ENCODE results near the gene ZSWIM1. TPM values are rescaled to one million over a fixed set of nuclear protein-coding genes. Genes with fewer than 3 reads are reported as not detected.

The ZSWIM1 gene
- total and polyA plus RNA-seq, 10 of the 15 experiments (the other 5 are each of a cell fraction or from before 2014, with no cell fraction given) = 2.4 to 16.0 (median 9.8) TPM

GRCh38 chr20:45917790-45918141 is 36.7 kb downstream of the ZSWIM1 start:
- Histone ChIP-seq H3K4me1 (ENCODE audit: control insufficient read depth, insufficient read depth, low read length) (no peaks in the 10 kb centered on the region), H3K9me3 (replicated peaks; ENCODE audit: control insufficient read depth, insufficient read depth, low read length) (no peaks in the 10 kb centered on the region), H3K36me3 (ENCODE audit: control insufficient read depth in 2 of 2, insufficient read depth in 2 of 2, low read length in 1 of 2) (no peaks in the 10 kb centered on the region), H3K79me2 (ENCODE audit: control insufficient read depth, insufficient read depth, low read length) (no peaks in the 10 kb centered on the region), H3K27ac (ENCODE audit: control insufficient read depth, insufficient read depth) (no peak overlapping the region), H3K27me3 (replicated peaks in 1 of 2; ENCODE audit: control insufficient read depth in 2 of 2, insufficient read depth in 2 of 2, low read length in 1 of 2) (no peaks in the 10 kb centered on the region), H3K4me3 (no peak overlapping the region), H3K4me2 (ENCODE audit: control insufficient read depth, insufficient read depth) (no peak overlapping the region), H3K9ac (ENCODE audit: control insufficient read depth, insufficient read depth, low read length) (no peak overlapping the region), H4K20me1 (ENCODE audit: control insufficient read depth, insufficient read depth) (no peaks in the 10 kb centered on the region), H2AFZ (ENCODE audit: control insufficient read depth, low read depth, low read length) (no peak overlapping the region)
- in situ Hi-C loops (cut with MboI) (no loop called here), intact Hi-C loops (cut with micrococcal nuclease; ENCODE audit: unreplicated experiment) (no loop called here)
- ChIA-PET POLR2A (interaction anchor here (1.1 kb wide), 1 partner anchor 17 kb away, joined by 8 read pairs; the partner anchor contains the start of gene PCIF1), SMC1A (ENCODE audit: uncharacterized antibody, unreplicated experiment) (no interaction called here), RAD21 (ENCODE audit: unreplicated experiment) (no interaction called here), CTCF (interaction anchor here (1.3 to 1.4 kb wide), 2 partner anchors 8 to 55 kb away, joined by 3 read pairs; partner anchors contain the start of gene ZNF335)
- no peak for FAIRE-seq
- TF ChIP-seq, protein P1, sequence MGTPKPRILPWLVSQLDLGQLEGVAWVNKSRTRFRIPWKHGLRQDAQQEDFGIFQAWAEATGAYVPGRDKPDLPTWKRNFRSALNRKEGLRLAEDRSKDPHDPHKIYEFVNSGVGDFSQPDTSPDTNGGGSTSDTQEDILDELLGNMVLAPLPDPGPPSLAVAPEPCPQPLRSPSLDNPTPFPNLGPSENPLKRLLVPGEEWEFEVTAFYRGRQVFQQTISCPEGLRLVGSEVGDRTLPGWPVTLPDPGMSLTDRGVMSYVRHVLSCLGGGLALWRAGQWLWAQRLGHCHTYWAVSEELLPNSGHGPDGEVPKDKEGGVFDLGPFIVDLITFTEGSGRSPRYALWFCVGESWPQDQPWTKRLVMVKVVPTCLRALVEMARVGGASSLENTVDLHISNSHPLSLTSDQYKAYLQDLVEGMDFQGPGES (IDR thresholded peaks at IDR 0.05) = no peak
- DNase-seq (ENCODE audit: low read depth, low spot score) = no peak
- ATAC-seq = no peak
- 42% methylated on average over 5 of the region's 5 CpGs for WGBS (ENCODE audit: insufficient coverage, insufficient replicate concordance, low lambda C conversion rate, missing lambda C conversion rate)
- no TSS peak for BruUV-seq (replicated peaks)

GRCh38 chr20:45918182-45918737 is 37.2 kb downstream of the ZSWIM1 start:
- BruUV-seq (replicated peaks) = no TSS peak
- no peak for ATAC-seq
- TF ChIP-seq SMARCA5 (IDR thresholded peaks at IDR 0.05) = no peak
- TF ChIP-seq PBX3 (IDR thresholded peaks at IDR 0.05; ENCODE audit: insufficient replicate concordance, low read depth, low read length) = no peak
- TF ChIP-seq PML (IDR thresholded peaks at IDR 0.05; ENCODE audit: low read length) = no peak
- no peak for TF ChIP-seq KLF5 (IDR thresholded peaks at IDR 0.05; ENCODE audit: partially characterized antibody)
- TF ChIP-seq, protein P2, sequence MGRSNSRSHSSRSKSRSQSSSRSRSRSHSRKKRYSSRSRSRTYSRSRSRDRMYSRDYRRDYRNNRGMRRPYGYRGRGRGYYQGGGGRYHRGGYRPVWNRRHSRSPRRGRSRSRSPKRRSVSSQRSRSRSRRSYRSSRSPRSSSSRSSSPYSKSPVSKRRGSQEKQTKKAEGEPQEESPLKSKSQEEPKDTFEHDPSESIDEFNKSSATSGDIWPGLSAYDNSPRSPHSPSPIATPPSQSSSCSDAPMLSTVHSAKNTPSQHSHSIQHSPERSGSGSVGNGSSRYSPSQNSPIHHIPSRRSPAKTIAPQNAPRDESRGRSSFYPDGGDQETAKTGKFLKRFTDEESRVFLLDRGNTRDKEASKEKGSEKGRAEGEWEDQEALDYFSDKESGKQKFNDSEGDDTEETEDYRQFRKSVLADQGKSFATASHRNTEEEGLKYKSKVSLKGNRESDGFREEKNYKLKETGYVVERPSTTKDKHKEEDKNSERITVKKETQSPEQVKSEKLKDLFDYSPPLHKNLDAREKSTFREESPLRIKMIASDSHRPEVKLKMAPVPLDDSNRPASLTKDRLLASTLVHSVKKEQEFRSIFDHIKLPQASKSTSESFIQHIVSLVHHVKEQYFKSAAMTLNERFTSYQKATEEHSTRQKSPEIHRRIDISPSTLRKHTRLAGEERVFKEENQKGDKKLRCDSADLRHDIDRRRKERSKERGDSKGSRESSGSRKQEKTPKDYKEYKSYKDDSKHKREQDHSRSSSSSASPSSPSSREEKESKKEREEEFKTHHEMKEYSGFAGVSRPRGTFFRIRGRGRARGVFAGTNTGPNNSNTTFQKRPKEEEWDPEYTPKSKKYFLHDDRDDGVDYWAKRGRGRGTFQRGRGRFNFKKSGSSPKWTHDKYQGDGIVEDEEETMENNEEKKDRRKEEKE (IDR thresholded peaks at IDR 0.05) = no peak
- TF ChIP-seq ZNF217 (IDR thresholded peaks at IDR 0.05) = no peak
- TF ChIP-seq POLR2A (IDR thresholded peaks at IDR 0.05; ENCODE audit: low read depth, low read length) = no peak
- TF ChIP-seq POLR2AphosphoS5 (IDR thresholded peaks at IDR 0.05; ENCODE audit: low read length) = no peak
- no peak for TF ChIP-seq MLLT1 (IDR thresholded peaks at IDR 0.05)
- TF ChIP-seq NR2C2 (IDR thresholded peaks at IDR 0.05; ENCODE audit: borderline replicate concordance, control insufficient read depth, insufficient read length, low read depth) = no peak

More at GRCh38 chr20:45918182-45918737, 37.2 kb downstream of the ZSWIM1 start:
- ChIA-PET POLR2A (interaction anchor here (0.6 to 1.1 kb wide), 4 partner anchors 9 to 57 kb away, joined by 3 to 8 read pairs (median 3); partner anchors contain the start of gene PCIF1), SMC1A (ENCODE audit: uncharacterized antibody, unreplicated experiment) (interaction anchor here (1.5 kb wide), 1 partner anchor 15 kb away, joined by 5 read pairs; no protein-coding TSS in a partner anchor), RAD21 (ENCODE audit: unreplicated experiment) (no interaction called here), CTCF (interaction anchor here (1.2 to 1.5 kb wide), 3 partner anchors 10 to 119 kb away, joined by 3 to 4 read pairs (median 4); partner anchors contain the start of gene ZNF335)
- DNase-seq (ENCODE audit: low read depth, low spot score) (no peak), FAIRE-seq (no peak)
- H3K4me1 ChIP-seq (ENCODE audit: control insufficient read depth, insufficient read depth, low read length) = no peaks in the 10 kb centered on the region
- no peaks in the 10 kb centered on the region for H3K79me2 ChIP-seq (ENCODE audit: control insufficient read depth, insufficient read depth, low read length)
- no peaks in the 10 kb centered on the region for H4K20me1 ChIP-seq (ENCODE audit: control insufficient read depth, insufficient read depth)
- H3K4me3 ChIP-seq = no peak overlapping the region
- in situ Hi-C loops (cut with MboI) (no loop called here), intact Hi-C loops (cut with micrococcal nuclease; ENCODE audit: unreplicated experiment) (no loop called here)
- no peaks in the 10 kb centered on the region for H3K27me3 ChIP-seq (replicated peaks in 1 of 2; ENCODE audit: control insufficient read depth in 2 of 2, insufficient read depth in 2 of 2, low read length in 1 of 2)
- no peak overlapping the region for H2AFZ ChIP-seq (ENCODE audit: control insufficient read depth, low read depth, low read length)
- no peaks in the 10 kb centered on the region for H3K36me3 ChIP-seq (ENCODE audit: control insufficient read depth in 2 of 2, insufficient read depth in 2 of 2, low read length in 1 of 2)
- 65% methylated on average over 5 of the region's 5 CpGs for WGBS (ENCODE audit: insufficient coverage, insufficient replicate concordance, low lambda C conversion rate, missing lambda C conversion rate)
- no peaks in the 10 kb centered on the region for H3K9me3 ChIP-seq (replicated peaks; ENCODE audit: control insufficient read depth, insufficient read depth, low read length)
- H3K4me2 ChIP-seq (ENCODE audit: control insufficient read depth, insufficient read depth) = no peak overlapping the region
- H3K9ac ChIP-seq (ENCODE audit: control insufficient read depth, insufficient read depth, low read length) = no peak overlapping the region
- no peak overlapping the region for H3K27ac ChIP-seq (ENCODE audit: control insufficient read depth, insufficient read depth)

All from GM12878 (cell line).